HUES48 (cell line): ENCODE measurements around the gene ISOC2.
A peak's percentile ranks its signal among the peaks of the same experiment; 100 is the strongest.

ENCODE experiments used
- H3K27ac ChIP-seq: one replicate; pipeline ENCODE4 v1.7.0; 2013; ENCODE audit warnings: low read depth, low read length, inconsistent platforms
- H3K27me3 ChIP-seq: 2 replicates; pipeline ENCODE4 v1.6.1; 2013; ENCODE audit warnings: mild to moderate bottlenecking, low read length; ENCODE audit not compliant: control insufficient read depth, insufficient read depth
- H3K36me3 ChIP-seq: 2 replicates; pipeline ENCODE4 v1.6.1; 2013; ENCODE audit warnings: low read length; ENCODE audit not compliant: control insufficient read depth, insufficient read depth
- H3K4me1 ChIP-seq: 2 replicates; pipeline ENCODE4 v1.6.1; 2013; ENCODE audit warnings: mild to moderate bottlenecking, low read length; ENCODE audit not compliant: control insufficient read depth, insufficient read depth
- H3K4me3 ChIP-seq: 2 replicates; pipeline ENCODE4 v1.5.1; 2013; ENCODE audit warnings: mild to moderate bottlenecking, low read depth, low read length
- H3K9ac ChIP-seq: 2 replicates; pipeline ENCODE4 v1.6.1; 2013; ENCODE audit warnings: mild to moderate bottlenecking, low read depth, low read length, moderate library complexity
- H3K9me3 ChIP-seq: 2 replicates; pipeline ENCODE4 v1.6.1; 2013; ENCODE audit warnings: low read length; ENCODE audit not compliant: control insufficient read depth, insufficient read depth

Gene ISOC2

GRCh38 chr19:55462722-55463121 lies 1.3 kb upstream of the ISOC2 start:
- H3K9ac ChIP-seq, result no peak overlapping the region
- H3K4me3 ChIP-seq, result no peak overlapping the region
- H3K27me3 ChIP-seq, result no peaks in the 10 kb centered on the region
- H3K27ac ChIP-seq, result no peak overlapping the region
- H3K9me3 ChIP-seq, result no peaks in the 10 kb centered on the region
- peaks cover 27% of the 10 kb centered on the region for H3K4me1 ChIP-seq
- no peaks in the 10 kb centered on the region for H3K36me3 ChIP-seq

- peaks cover 27% of the 10 kb centered on the region for H3K4me1 ChIP-seq
- peak overlapping the region; percentile 5 for H3K27ac ChIP-seq
- H3K36me3 ChIP-seq, result no peaks in the 10 kb centered on the region
- no peaks in the 10 kb centered on the region for H3K27me3 ChIP-seq
- peak overlapping the region; percentile 41; the same call in 1 of the 2 replicates for H3K4me3 ChIP-seq
- no peak overlapping the region for H3K9ac ChIP-seq
- no peaks in the 10 kb centered on the region for H3K9me3 ChIP-seq
Observed at GRCh38 chr19:55461974-55462626, 658 bp upstream of the ISOC2 start.

- peaks cover 27% of the 10 kb centered on the region for H3K4me1 ChIP-seq
- H3K4me3 ChIP-seq, result peak overlapping the region; percentile 79
- H3K27ac ChIP-seq, result peak overlapping the region; percentile 97
- no peaks in the 10 kb centered on the region for H3K27me3 ChIP-seq
- no peaks in the 10 kb centered on the region for H3K9me3 ChIP-seq
- H3K36me3 ChIP-seq, result 0 out of 2 replicates have a peak, but pooled peaks cover 7% of the 10 kb centered on the region
- peak overlapping the region; percentile 87 for H3K9ac ChIP-seq
Observed at GRCh38 chr19:55460670-55461258, 678 bp downstream of the ISOC2 start.

GRCh38 chr19:55459950-55460657 lies 1.3 kb downstream of the ISOC2 start:
- Histone ChIP-seq H3K4me3 (peak overlapping the region; percentile 79), H3K36me3 (peaks cover 12% of the 10 kb centered on the region; the same call in 1 of the 2 replicates), H3K9ac (no peak overlapping the region), H3K9me3 (no peaks in the 10 kb centered on the region), H3K4me1 (peaks cover 24% of the 10 kb centered on the region), H3K27me3 (no peaks in the 10 kb centered on the region), H3K27ac (no peak overlapping the region)

GRCh38 chr19:55459551-55459949 lies 1.9 kb downstream of the ISOC2 start:
- no peaks in the 10 kb centered on the region for H3K9me3 ChIP-seq
- no peaks in the 10 kb centered on the region for H3K27me3 ChIP-seq
- peaks cover 21% of the 10 kb centered on the region for H3K4me1 ChIP-seq
- no peak overlapping the region for H3K27ac ChIP-seq
- peaks cover 14% of the 10 kb centered on the region for H3K36me3 ChIP-seq
- H3K4me3 ChIP-seq, result no peak overlapping the region
- no peak overlapping the region for H3K9ac ChIP-seq

GRCh38 chr19:55457683-55458457 lies 3.6 kb downstream of the ISOC2 start:
- Histone ChIP-seq H3K4me1 (peaks cover 12% of the 10 kb centered on the region), H3K9ac (no peak overlapping the region), H3K27ac (no peak overlapping the region)

GRCh38 chr19:55456347-55456746 lies 5.1 kb downstream of the ISOC2 start:
- Histone ChIP-seq H3K4me3 (no peak overlapping the region), H3K9me3 (no peaks in the 10 kb centered on the region), H3K4me1 (peaks cover 16% of the 10 kb centered on the region), H3K27me3 (peaks cover 12% of the 10 kb centered on the region), H3K27ac (no peak overlapping the region), H3K36me3 (peaks cover 22% of the 10 kb centered on the region), H3K9ac (no peak overlapping the region)

More at GRCh38 chr19:55457683-55458457, 3.6 kb downstream of the ISOC2 start:
- Histone ChIP-seq H3K36me3 (peaks cover 22% of the 10 kb centered on the region), H3K27me3 (no peaks in the 10 kb centered on the region), H3K9me3 (no peaks in the 10 kb centered on the region), H3K4me3 (no peak overlapping the region)

GRCh38 chr19:55455576-55456235 lies 5.7 kb downstream of the ISOC2 start:
- Histone ChIP-seq H3K9me3 (no peaks in the 10 kb centered on the region), H3K9ac (no peak overlapping the region), H3K27me3 (peaks cover 18% of the 10 kb centered on the region), H3K36me3 (peaks cover 22% of the 10 kb centered on the region), H3K27ac (no peak overlapping the region), H3K4me1 (peaks cover 14% of the 10 kb centered on the region), H3K4me3 (no peak overlapping the region)

GRCh38 chr19:55454787-55455243 lies 6.6 kb downstream of the ISOC2 start:
- H3K4me1 ChIP-seq, result peaks cover 5% of the 10 kb centered on the region; the same call in 1 of the 2 replicates
- no peaks in the 10 kb centered on the region for H3K9me3 ChIP-seq

GRCh38 chr19:55453511-55454260 lies 7.8 kb downstream of the ISOC2 start:
- Histone ChIP-seq H3K4me3 (no peak overlapping the region), H3K9ac (no peak overlapping the region), H3K9me3 (no peaks in the 10 kb centered on the region), H3K4me1 (peaks cover 4% of the 10 kb centered on the region; the same call in 1 of the 2 replicates), H3K27ac (no peak overlapping the region), H3K36me3 (peaks cover 22% of the 10 kb centered on the region), H3K27me3 (peaks cover 38% of the 10 kb centered on the region)

More at GRCh38 chr19:55454787-55455243, 6.6 kb downstream of the ISOC2 start:
- Histone ChIP-seq H3K27ac (no peak overlapping the region), H3K27me3 (peaks cover 26% of the 10 kb centered on the region), H3K9ac (no peak overlapping the region), H3K4me3 (no peak overlapping the region), H3K36me3 (peaks cover 22% of the 10 kb centered on the region)
